K562 (cell line): ENCODE measurements around the gene NSUN3. TPM values are rescaled to one million over a fixed set of nuclear protein-coding genes. Genes with fewer than 3 reads are reported as not detected.

Source experiments
- ATAC-seq: fragments of 200-7000 bp; cut with Tn5 transposase; 3 replicates; pipeline ENCODE4 v1.9.1; 2020; ENCODE audit warnings: moderate library complexity
- BruUV-seq: library from RNA; stranded (reverse); fragments of 400-500 nt; replicated peaks from 2 replicates; lab custom pipeline; 2021; lab: Mats Ljungman, UMichigan
- CTCF ChIA-PET: fragments of 300-600 bp; formaldehyde crosslinking; extraction: SDS; loops from one replicate; lab custom pipeline; 2021; ENCODE audit warnings: low intra/inter-chr PET ratio; lab: Yijun Ruan, JAX
- POLR2A ChIA-PET: fragments of 300-600, 350-650 bp; sonication (Branson Sonifier 250); formaldehyde crosslinking; extraction: SDS; loops from one replicate; lab custom pipeline; 2021; ENCODE audit warnings: antibody characterized with exemption, inconsistent platforms; lab: Yijun Ruan, JAX
- DNase-seq, 4 experiments: peaks; one replicate each; pipeline versions ENCODE4 v3.0.0 to v3.0.0-alpha.2; 2011 to 2018; ENCODE audit warnings: low spot score in 3 of 4, mixed read lengths in 3 of 4; ENCODE audit errors: extremely low read depth in 1 of 4
- FAIRE-seq: peaks from 2 replicates; lab custom pipeline; 2011; peaks lifted over from hg19 to GRCh38; lab: Jason Lieb, UNC
- H2AFZ ChIP-seq: 2 replicates; pipeline ENCODE4 v1.6.0; 2011; ENCODE audit warnings: low read depth, low read length, control low read depth, inconsistent platforms
- H3K27ac ChIP-seq: fragments of 200-600 bp; 3 replicates; pipeline ENCODE4 v1.8.0; 2011; ENCODE audit warnings: low read depth, mild to moderate bottlenecking, control low read depth, inconsistent platforms, low read length, moderate library complexity, mixed read lengths; ENCODE audit errors: extremely low read depth
- H3K27me3 ChIP-seq, 2 experiments: fragments of 300-600 bp in 1 of 2; 2 replicates in 1 of 2; 3 replicates in 1 of 2; pipeline versions ENCODE4 v1.6.0 to v1.8.0; 2011; ENCODE audit warnings: inconsistent platforms in 2 of 2, low read length in 2 of 2, mild to moderate bottlenecking in 1 of 2, mixed read lengths in 1 of 2, moderate library complexity in 1 of 2; ENCODE audit not compliant: control insufficient read depth in 2 of 2, insufficient read depth in 2 of 2
- H3K36me3 ChIP-seq: fragments of 300-600 bp; 3 replicates; pipeline ENCODE4 v1.8.0; 2011; ENCODE audit warnings: mild to moderate bottlenecking, low read length, inconsistent platforms; ENCODE audit not compliant: control insufficient read depth, insufficient read depth
- H3K4me1 ChIP-seq, 2 experiments: fragments of 200-600 bp in 1 of 2; replicated peaks in 1 of 2; 2 replicates in 1 of 2; 3 replicates in 1 of 2; pipeline versions ENCODE4 v1.5.1 to v1.8.0; 2011; ENCODE audit warnings: inconsistent platforms in 2 of 2, low read length in 2 of 2, mild to moderate bottlenecking in 1 of 2, mixed read lengths in 1 of 2, moderate library complexity in 1 of 2; ENCODE audit not compliant: control insufficient read depth in 2 of 2, insufficient read depth in 2 of 2
- H3K4me2 ChIP-seq: 2 replicates; pipeline ENCODE4 v1.6.1; 2011; ENCODE audit warnings: low read length, control low read depth, inconsistent platforms, mixed read lengths; ENCODE audit not compliant: insufficient read depth
- H3K4me3 ChIP-seq: fragments of 200-600 bp; sonication (generic), shearing (Covaris generic); 2 replicates; pipeline ENCODE4 v1.5.1; 2016; ENCODE audit warnings: control low read depth, inconsistent platforms
- H3K79me2 ChIP-seq: fragments of 200-600 bp; 3 replicates; pipeline ENCODE4 v1.8.0; 2011; ENCODE audit warnings: low read length, inconsistent platforms; ENCODE audit not compliant: control insufficient read depth, insufficient read depth
- H3K9ac ChIP-seq, 2 experiments: 2 replicates each; pipeline versions ENCODE4 v1.6.0 to v1.6.1; 2011; ENCODE audit warnings: low read depth in 2 of 2, low read length in 2 of 2, control low read depth in 1 of 2, inconsistent platforms in 1 of 2, mild to moderate bottlenecking in 1 of 2, mixed read lengths in 1 of 2; ENCODE audit not compliant: insufficient read depth in 1 of 2
- H3K9me1 ChIP-seq: one replicate; pipeline ENCODE4 v1.6.0; 2011; ENCODE audit warnings: inconsistent platforms, mild to moderate bottlenecking, low read length, moderate library complexity; ENCODE audit not compliant: control insufficient read depth, insufficient read depth
- H3K9me3 ChIP-seq: replicated peaks from 2 replicates; pipeline ENCODE4 v1.5.1; 2011; ENCODE audit warnings: low read depth, low read length, inconsistent platforms; ENCODE audit not compliant: control insufficient read depth, insufficient read depth
- H4K20me1 ChIP-seq: replicated peaks from 2 replicates; pipeline ENCODE4 v1.6.1; 2011; ENCODE audit warnings: low read length, inconsistent platforms, mixed read lengths; ENCODE audit not compliant: control insufficient read depth, insufficient read depth
- BDP1 ChIP-seq: IDR thresholded peaks from 3 replicates; pipeline ENCODE4 v1.6.1; 2011; ENCODE audit not compliant: insufficient read length, insufficient read depth
- CC2D1A ChIP-seq: fragments of 450-650 bp; IDR thresholded peaks from 2 replicates; pipeline ENCODE4 v1.6.1; 2017; ENCODE audit warnings: mild to moderate bottlenecking
- DDX20 ChIP-seq: fragments of 450-650 bp; IDR thresholded peaks from 2 replicates; pipeline ENCODE4 v1.6.1; 2016; ENCODE audit warnings: missing genetic modification characterization, low read depth, mild to moderate bottlenecking, missing compliant biosample characterization, moderate library complexity
- HOXB6 ChIP-seq: fragments of 250-450 bp; sonication (Bioruptor Pico); IDR thresholded peaks from 2 replicates; pipeline ENCODE4 v1.5.1; 2022; ENCODE audit warnings: mild to moderate bottlenecking, borderline replicate concordance
- KLF13 ChIP-seq: fragments of 450-650 bp; IDR thresholded peaks from 2 replicates; pipeline ENCODE4 v1.6.1; 2016; ENCODE audit warnings: missing genetic modification characterization, low read depth, mild to moderate bottlenecking, missing compliant biosample characterization, moderate library complexity, borderline replicate concordance
- MEF2A ChIP-seq: IDR thresholded peaks from 2 replicates; pipeline ENCODE4 v1.6.1; 2011; ENCODE audit warnings: low read depth, mild to moderate bottlenecking, low read length, moderate library complexity; ENCODE audit not compliant: control insufficient read depth
- NFIC ChIP-seq: fragments of 450-650 bp; IDR thresholded peaks from 2 replicates; pipeline ENCODE4 v1.6.1; 2017; ENCODE audit warnings: mild to moderate bottlenecking, inconsistent platforms
- SMAD1 ChIP-seq: fragments of 150-350 bp; IDR thresholded peaks from 2 replicates; pipeline ENCODE4 v1.6.1; 2014; ENCODE audit warnings: low read length, low read depth; ENCODE audit not compliant: partially characterized antibody
- SMARCA5 ChIP-seq: fragments of 450-650 bp; IDR thresholded peaks from 2 replicates; pipeline ENCODE4 v1.6.1; 2016
- TOE1 ChIP-seq, 2 experiments: fragments of 450-650 bp in 1 of 2; sonication (generic) in 1 of 2; formaldehyde crosslinking in 1 of 2; IDR thresholded peaks; 2 replicates each; pipeline versions ENCODE4 v1.7.1 to v1.8.0; 2016 to 2022; ENCODE audit warnings: borderline replicate concordance in 2 of 2, mild to moderate bottlenecking in 2 of 2, antibody characterized with exemption in 1 of 2, inconsistent platforms in 1 of 2, low read depth in 1 of 2, missing genetic modification reagents in 1 of 2, moderate library complexity in 1 of 2
- XRCC3 ChIP-seq: fragments of 450-650 bp; IDR thresholded peaks from 2 replicates; pipeline ENCODE4 v1.6.1; 2017; ENCODE audit warnings: mild to moderate bottlenecking, moderate library complexity
- WGBS: fragments of 100-300 bp; shearing (Covaris generic); methylation state at CpG from one replicate; pipeline ENCODE4 v1.1.6; 2016; ENCODE audit warnings: low coverage, mixed read lengths; ENCODE audit not compliant: insufficient coverage; ENCODE audit errors: missing lambda C conversion rate; 5-methylcytosine and 5-hydroxymethylcytosine counted together
- in situ Hi-C: fragments of 300-500 bp; cut with MboI; formaldehyde crosslinking; loops from 4 replicates; pipeline ENCODE4 v1.15.0; 2018; ENCODE audit warnings: inconsistent platforms, mixed read lengths
- intact Hi-C: fragments of 100-400 bp; cut with micrococcal nuclease; formaldehyde crosslinking; loops from 2 replicates; pipeline ENCODE4 v1.14.2; 2022
- polyA plus RNA-seq, 8 experiments: library from polyadenylated mRNA; depleted of rRNA in 4 of 8; stranded (reverse) in 5 of 8; unstranded in 3 of 8; fragments of >200 nt; fragmentation: Nextera tagmentation in 2 of 8; fragmentation: Illumina TruSeq in 1 of 8; extraction: Ambion mirVana in 2 of 8; extraction: Trizol in 1 of 8; gene quantifications; 2 replicates each; pipeline versions ENCODE4 v1.2.1 to v1.2.3, GENCODE V29; 2011 to 2014; ENCODE audit warnings: inconsistent platforms in 1 of 8, missing spikeins in 1 of 8
- total RNA-seq, 7 experiments: library from RNA; depleted of rRNA in 6 of 7; stranded (reverse); fragments of >200 nt in 6 of 7; fragmentation: Illumina TruSeq in 2 of 7; extraction: Trizol in 2 of 7; gene quantifications; 2 replicates each; pipeline versions ENCODE4 v1.2.1 to v1.2.3, GENCODE V29; 2011 to 2021; ENCODE audit warnings: low replicate concordance in 1 of 7

Gene NSUN3
- total and polyA plus RNA-seq, 9 of the 15 experiments (the other 6 are each of a cell fraction or from before 2014, with no cell fraction given) = 4.4 to 12.3 (median 7.6) TPM

DNA sequence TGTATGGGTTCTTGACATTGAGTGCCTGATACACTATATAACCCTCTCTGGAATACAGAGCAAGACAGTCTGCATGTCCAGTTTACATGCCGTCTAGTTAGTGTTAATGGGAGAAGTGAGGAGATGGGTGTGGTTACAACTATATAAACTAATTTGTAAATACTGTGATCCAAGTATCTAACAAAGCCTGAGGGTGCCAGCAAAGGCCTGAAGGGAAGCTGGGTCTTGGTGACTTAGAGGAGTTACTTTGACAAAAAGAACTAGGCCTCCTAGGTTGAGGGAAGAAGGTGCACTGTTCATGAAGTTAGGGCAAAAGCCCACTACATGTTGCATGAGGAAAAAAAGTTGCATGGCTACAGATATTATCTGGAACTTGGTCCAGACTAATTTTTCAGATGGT is 2.3 kb downstream of the NSUN3 start:
- Histone ChIP-seq H3K4me2 (no peak overlapping the region), H4K20me1 (no peaks in the 10 kb centered on the region), H3K79me2 (peaks cover 29% of the 10 kb centered on the region), H3K4me3 (no peak overlapping the region), H2AFZ (no peak overlapping the region), H3K9me1 (no peaks in the 10 kb centered on the region), H3K27me3 (no peaks in the 10 kb centered on the region), H3K4me1 (peaks cover 5% of the 10 kb centered on the region in 2 experiments; a peak in 2 of 5 replicates), H3K9me3 (no peaks in the 10 kb centered on the region), H3K9ac (no peak overlapping the region), H3K27ac (no peak overlapping the region), H3K36me3 (peaks cover 17% of the 10 kb centered on the region)
- FAIRE-seq = no peak
- DNase-seq = no peak
- ATAC-seq = no peak
- no peak for TF ChIP-seq BDP1
- no peak for TF ChIP-seq XRCC3
- no peak for TF ChIP-seq SMAD1
- TF ChIP-seq SMARCA5 = no peak
- no peak for TF ChIP-seq KLF13 (tag)
- TF ChIP-seq MEF2A = no peak
- TF ChIP-seq CC2D1A = no peak
- TF ChIP-seq DDX20 (tag) = no peak
- no peak for TF ChIP-seq HOXB6 (CRISPR knock-in tag)
- TF ChIP-seq TOE1 (IDR thresholded peaks at IDR 0.05; ENCODE audit: borderline replicate concordance) = no peak
- TF ChIP-seq TOE1 (CRISPR knock-in tag; IDR thresholded peaks at IDR 0.05; ENCODE audit: borderline replicate concordance, low read depth) = no peak
- TF ChIP-seq NFIC = no peak
- in situ Hi-C loops (no loop called here), intact Hi-C loops (loop anchor here (10.0 kb wide), 1 partner anchor 200 kb away; no protein-coding TSS in a partner anchor)
- BruUV-seq = no TSS peak
- ChIA-PET CTCF (no interaction called here), POLR2A (interaction anchor here (1.4 kb wide), 1 partner anchor 92 kb away, joined by 6 read pairs; the partner anchor contains the start of gene PROS1)
- WGBS = 57% methylated on average over 1 of the region's 1 CpG
